A549 (cell line): Measurements from ENCODE around the gene TPRG1L. TPM values are rescaled to one million over a fixed set of nuclear protein-coding genes. Genes with fewer than 3 reads are reported as not detected.

Source experiments
- ATAC-seq, 2 experiments: fragments of 200-7000 bp in 1 of 2; fragments of >200 bp in 1 of 2; cut with Nextera tagmentation in 1 of 2; cut with Tn5 transposase in 1 of 2; 3 replicates each; pipeline versions ENCODE4 v1.8.0 to v1.9.1; 2018 to 2020; ENCODE audit warnings: mild to moderate bottlenecking in 1 of 2, moderate library complexity in 1 of 2
- CTCF ChIA-PET: fragments of 300-600 bp; sonication (Branson Sonifier 250); formaldehyde crosslinking; extraction: SDS; loops from one replicate; lab custom pipeline; 2021; ENCODE audit warnings: antibody characterized with exemption, inconsistent platforms; lab: Yijun Ruan, JAX
- POLR2A ChIA-PET: fragments of 350-600 bp; formaldehyde crosslinking; extraction: SDS; loops from one replicate; lab custom pipeline; 2021; ENCODE audit warnings: antibody characterized with exemption, inconsistent platforms; lab: Yijun Ruan, JAX
- DNase-seq, 2 experiments: peaks; one replicate each; pipeline versions ENCODE4 v3.0.0 to v3.0.0-alpha.2; 2011 to 2016; ENCODE audit warnings: low read depth in 1 of 2, low spot score in 1 of 2
- FAIRE-seq: peaks from 2 replicates; lab custom pipeline; 2011; peaks lifted over from hg19 to GRCh38; lab: Jason Lieb, UNC
- H3K27ac ChIP-seq, 2 experiments: fragments of >200 bp; sonication (Bioruptor Twin); formaldehyde crosslinking; 3 replicates each; pipeline ENCODE4 v1.5.1; 2016 to 2017
- H3K4me1 ChIP-seq: fragments of >200 bp; sonication (Bioruptor Twin); formaldehyde crosslinking; 3 replicates; pipeline ENCODE4 v1.6.1; 2016
- H3K4me2 ChIP-seq: fragments of >200 bp; sonication (Bioruptor Twin); formaldehyde crosslinking; 3 replicates; pipeline ENCODE4 v1.6.1; 2016
- H3K4me3 ChIP-seq: fragments of >200 bp; sonication (Bioruptor Twin); formaldehyde crosslinking; 3 replicates; pipeline ENCODE4 v1.5.1; 2016
- H3K9me3 ChIP-seq: fragments of >200 bp; sonication (Bioruptor Twin); formaldehyde crosslinking; 3 replicates; pipeline ENCODE4 v1.6.1; 2016
- CEBPB ChIP-seq, 2 experiments: fragments of >200 bp in 1 of 2; sonication (Bioruptor Twin) in 1 of 2; formaldehyde crosslinking in 1 of 2; IDR thresholded peaks; 2 replicates each; pipeline ENCODE4 v1.6.1; 2012 to 2016
- CHD2 ChIP-seq: fragments of 150-350 bp; IDR thresholded peaks from 2 replicates; pipeline ENCODE4 v1.6.1; 2014; ENCODE audit warnings: low read length; ENCODE audit not compliant: partially characterized antibody
- EHF ChIP-seq: fragments of 250-450 bp; sonication (Bioruptor Pico); IDR thresholded peaks from 2 replicates; pipeline ENCODE4 v1.5.0; 2020; ENCODE audit warnings: mild to moderate bottlenecking
- EHMT2 ChIP-seq: fragments of 200-600 bp; sonication (generic); IDR thresholded peaks from 2 replicates; pipeline ENCODE4 v1.6.1; 2016; ENCODE audit warnings: antibody characterized with exemption, low read depth, mild to moderate bottlenecking, moderate library complexity
- EP300 ChIP-seq, 2 experiments: fragments of >200 bp; sonication (Bioruptor Twin); formaldehyde crosslinking; IDR thresholded peaks; 2 replicates in 1 of 2; 3 replicates in 1 of 2; pipeline ENCODE4 v1.6.1; 2016 to 2017
- ESRRA ChIP-seq: fragments of 150-350 bp; IDR thresholded peaks from 2 replicates; pipeline ENCODE4 v1.6.1; 2014; ENCODE audit warnings: mild to moderate bottlenecking, low read length, borderline replicate concordance
- FOSB ChIP-seq: fragments of 250-450 bp; sonication (Bioruptor Pico); IDR thresholded peaks from 2 replicates; pipeline ENCODE4 v1.5.0; 2020; ENCODE audit warnings: mild to moderate bottlenecking, moderate library complexity
- FOSL2 ChIP-seq, 2 experiments: fragments of 450-650 bp in 1 of 2; fragments of >200 bp in 1 of 2; sonication (Bioruptor Twin) in 1 of 2; formaldehyde crosslinking; IDR thresholded peaks; 2 replicates each; pipeline versions ENCODE4 v1.5.0 to v1.6.1; 2016 to 2020; ENCODE audit warnings: mild to moderate bottlenecking in 1 of 2, moderate library complexity in 1 of 2
- FOXS1 ChIP-seq: fragments of 250-450 bp; sonication (Bioruptor Pico); IDR thresholded peaks from 2 replicates; pipeline ENCODE4 v1.5.0; 2020; ENCODE audit warnings: mild to moderate bottlenecking, moderate library complexity
- HOXA7 ChIP-seq: fragments of 250-450 bp; sonication (Bioruptor Pico); IDR thresholded peaks from 2 replicates; pipeline ENCODE4 v1.5.0; 2020; ENCODE audit warnings: mild to moderate bottlenecking, moderate library complexity
- HOXB13 ChIP-seq: fragments of 250-450 bp; sonication (Bioruptor Pico); IDR thresholded peaks from 2 replicates; pipeline ENCODE4 v1.5.0; 2020; ENCODE audit warnings: low read depth, mild to moderate bottlenecking, moderate library complexity
- JUN ChIP-seq, 2 experiments: fragments of >200 bp; sonication (Bioruptor Twin); formaldehyde crosslinking; IDR thresholded peaks; 2 replicates in 1 of 2; 3 replicates in 1 of 2; pipeline ENCODE4 v1.6.1; 2016 to 2017
- MAFK ChIP-seq: fragments of 450-650 bp; IDR thresholded peaks from 2 replicates; pipeline ENCODE4 v1.6.1; 2014; ENCODE audit not compliant: partially characterized antibody
- NFE2L2 ChIP-seq: fragments of 150-350 bp; conservative IDR thresholded peaks from 2 replicates; pipeline ENCODE4 v1.6.1; 2014; ENCODE audit warnings: low read length
- NPAS2 ChIP-seq: fragments of 250-450 bp; sonication (Bioruptor Pico); IDR thresholded peaks from 2 replicates; pipeline ENCODE4 v1.8.0; 2022; ENCODE audit warnings: mild to moderate bottlenecking, moderate library complexity, borderline replicate concordance
- POLR2AphosphoS2 ChIP-seq: conservative IDR thresholded peaks from 2 replicates; pipeline ENCODE4 v1.6.1; 2012; ENCODE audit warnings: low read length, improper control_type of control experiment, inconsistent platforms
- RARB ChIP-seq: fragments of 250-450 bp; sonication (Bioruptor Pico); IDR thresholded peaks from 2 replicates; pipeline ENCODE4 v1.8.0; 2021; ENCODE audit warnings: mild to moderate bottlenecking, moderate library complexity
- RCOR1 ChIP-seq: fragments of 150-350 bp; IDR thresholded peaks from 2 replicates; pipeline ENCODE4 v1.6.1; 2014; ENCODE audit warnings: antibody characterized with exemption, low read length, low read depth
- RFX5 ChIP-seq: fragments of 450-650 bp; IDR thresholded peaks from 2 replicates; pipeline ENCODE4 v1.7.1; 2014; ENCODE audit warnings: antibody characterized with exemption, mild to moderate bottlenecking, moderate library complexity
- RNF2 ChIP-seq: fragments of 200-600 bp; sonication (generic); IDR thresholded peaks from 2 replicates; pipeline ENCODE4 v1.6.1; 2016; ENCODE audit warnings: low read depth, mild to moderate bottlenecking, antibody characterized with exemption, moderate library complexity, borderline replicate concordance
- TP53 ChIP-seq: fragments of 250-450 bp; sonication (Bioruptor Pico); IDR thresholded peaks from 2 replicates; pipeline ENCODE4 v1.5.0; 2021; ENCODE audit warnings: mild to moderate bottlenecking, moderate library complexity
- ZNF302 ChIP-seq: fragments of 250-450 bp; sonication (Bioruptor Pico); IDR thresholded peaks from 2 replicates; pipeline ENCODE4 v1.9.0; 2021; ENCODE audit warnings: inconsistent platforms, mild to moderate bottlenecking, moderate library complexity
- WGBS: methylation state at CpG from one replicate; pipeline ENCODE4 v1.1.6; 2017; ENCODE audit errors: missing lambda C conversion rate; 5-methylcytosine and 5-hydroxymethylcytosine counted together
- polyA plus RNA-seq, 4 experiments: library from polyadenylated mRNA; depleted of rRNA in 3 of 4; stranded (reverse); fragments of >200 nt; fragmentation: RNase III in 1 of 4; extraction: RNeasy Plus Mini Kit Qiagen cat#74134 plus additional on column Dnase treatment in 1 of 4; gene quantifications; 2 replicates in 3 of 4; 3 replicates in 1 of 4; pipeline ENCODE4 v1.2.3, GENCODE V29; 2011 to 2017
- TF ChIP-seq, protein P1 (sequence below): IDR thresholded peaks from 2 replicates; pipeline ENCODE4 v1.6.1; 2012
- TF ChIP-seq, protein P2 (sequence below): fragments of 250-450 bp; sonication (Bioruptor Pico); IDR thresholded peaks from 2 replicates; pipeline ENCODE4 v1.5.0; 2020; ENCODE audit warnings: low read depth, mild to moderate bottlenecking, moderate library complexity
- TF ChIP-seq, protein P3 (sequence below): IDR thresholded peaks from 2 replicates; pipeline ENCODE4 v1.6.1; 2012; ENCODE audit warnings: low read depth, borderline replicate concordance
- TF ChIP-seq, protein P4 (sequence below): fragments of >200 bp; sonication (Bioruptor Twin); formaldehyde crosslinking; IDR thresholded peaks from 3 replicates; pipeline ENCODE4 v1.5.1; 2016

TPRG1L gene
- polyA plus RNA-seq, 2 of the 4 experiments (the other 2 are of a cell fraction), result 13.1 to 20.1 TPM

- DNase-seq, result no peak
- no peak for FAIRE-seq
- WGBS, result 80% methylated on average over 13 of the region's 18 CpGs
- Histone ChIP-seq H3K4me2 (no peak overlapping the region), H3K4me1 (peaks cover 18% of the 10 kb centered on the region), H3K9me3 (no peaks in the 10 kb centered on the region), H3K4me3 (no peak overlapping the region), H3K27ac (no peak overlapping the region)
- no peak for ATAC-seq
- ChIA-PET CTCF (interaction anchor here (0.7 to 3.8 kb wide), 6 partner anchors 12 to 165 kb away, joined by 3 to 33 read pairs (median 5); no protein-coding TSS in a partner anchor), POLR2A (no interaction called here)
- TF ChIP-seq, protein P1, sequence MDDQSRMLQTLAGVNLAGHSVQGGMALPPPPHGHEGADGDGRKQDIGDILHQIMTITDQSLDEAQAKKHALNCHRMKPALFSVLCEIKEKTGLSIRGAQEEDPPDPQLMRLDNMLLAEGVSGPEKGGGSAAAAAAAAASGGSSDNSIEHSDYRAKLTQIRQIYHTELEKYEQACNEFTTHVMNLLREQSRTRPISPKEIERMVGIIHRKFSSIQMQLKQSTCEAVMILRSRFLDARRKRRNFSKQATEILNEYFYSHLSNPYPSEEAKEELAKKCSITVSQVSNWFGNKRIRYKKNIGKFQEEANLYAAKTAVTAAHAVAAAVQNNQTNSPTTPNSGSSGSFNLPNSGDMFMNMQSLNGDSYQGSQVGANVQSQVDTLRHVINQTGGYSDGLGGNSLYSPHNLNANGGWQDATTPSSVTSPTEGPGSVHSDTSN, result no peak
- no peak for TF ChIP-seq MAFK
- no peak for TF ChIP-seq RFX5
- TF ChIP-seq, protein P2, sequence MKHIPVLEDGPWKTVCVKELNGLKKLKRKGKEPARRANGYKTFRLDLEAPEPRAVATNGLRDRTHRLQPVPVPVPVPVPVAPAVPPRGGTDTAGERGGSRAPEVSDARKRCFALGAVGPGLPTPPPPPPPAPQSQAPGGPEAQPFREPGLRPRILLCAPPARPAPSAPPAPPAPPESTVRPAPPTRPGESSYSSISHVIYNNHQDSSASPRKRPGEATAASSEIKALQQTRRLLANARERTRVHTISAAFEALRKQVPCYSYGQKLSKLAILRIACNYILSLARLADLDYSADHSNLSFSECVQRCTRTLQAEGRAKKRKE (CRISPR knock-in tag), result no peak
- no peak for TF ChIP-seq EP300 (IDR thresholded peaks at IDR 0.05)
- TF ChIP-seq EHMT2, result no peak
- TF ChIP-seq CEBPB (IDR thresholded peaks at IDR 0.05), result no peak
- no peak for TF ChIP-seq RCOR1
- no peak for TF ChIP-seq NFE2L2
- TF ChIP-seq HOXB13 (CRISPR knock-in tag), result no peak
- TF ChIP-seq RNF2, result no peak
- TF ChIP-seq TP53, result no peak
- no peak for TF ChIP-seq HOXA7
- TF ChIP-seq, protein P3, sequence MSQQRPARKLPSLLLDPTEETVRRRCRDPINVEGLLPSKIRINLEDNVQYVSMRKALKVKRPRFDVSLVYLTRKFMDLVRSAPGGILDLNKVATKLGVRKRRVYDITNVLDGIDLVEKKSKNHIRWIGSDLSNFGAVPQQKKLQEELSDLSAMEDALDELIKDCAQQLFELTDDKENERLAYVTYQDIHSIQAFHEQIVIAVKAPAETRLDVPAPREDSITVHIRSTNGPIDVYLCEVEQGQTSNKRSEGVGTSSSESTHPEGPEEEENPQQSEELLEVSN, result no peak
- TF ChIP-seq CHD2, result no peak
Observed at GRCh38 chr1:3617806-3618345, 6.9 kb upstream of the TPRG1L start.

GRCh38 chr1:3618531-3618880 lies 6.3 kb upstream of the TPRG1L start:
- POLR2A ChIA-PET, result interaction anchor here (0.9 to 1.0 kb wide), 2 partner anchors 53 to 165 kb away, joined by 3 read pairs; no protein-coding TSS in a partner anchor
- FAIRE-seq, result no peak

More at GRCh38 chr1:3618531-3618880, 6.3 kb upstream of the TPRG1L start:
- 90% methylated on average over 5 of the region's 9 CpGs for WGBS
- Histone ChIP-seq H3K4me1 (peaks cover 15% of the 10 kb centered on the region), H3K4me2 (no peak overlapping the region), H3K9me3 (no peaks in the 10 kb centered on the region), H3K27ac (no peak overlapping the region), H3K4me3 (no peak overlapping the region)
- DNase-seq (no peak), ATAC-seq (peak in 1 of 2 experiments; percentile 11; a peak in 2 of 6 replicates)
- TF ChIP-seq NFE2L2 (no peak), CHD2 (no peak), RNF2 (no peak), RARB (CRISPR knock-in tag) (no peak), FOSL2 (IDR thresholded peaks at IDR 0.05) (no peak), FOSL2 (CRISPR knock-in tag; IDR thresholded peaks at IDR 0.05) (no peak), POLR2AphosphoS2 (no peak), NPAS2 (CRISPR knock-in tag) (no peak), ESRRA (no peak), FOSB (CRISPR knock-in tag) (no peak), TP53 (no peak), JUN (IDR thresholded peaks at IDR 0.05) (no peak), FOXS1 (CRISPR knock-in tag) (no peak), ZNF302 (no peak), EHF (no peak)
- TF ChIP-seq, protein P1, result no peak
- TF ChIP-seq, protein P4, sequence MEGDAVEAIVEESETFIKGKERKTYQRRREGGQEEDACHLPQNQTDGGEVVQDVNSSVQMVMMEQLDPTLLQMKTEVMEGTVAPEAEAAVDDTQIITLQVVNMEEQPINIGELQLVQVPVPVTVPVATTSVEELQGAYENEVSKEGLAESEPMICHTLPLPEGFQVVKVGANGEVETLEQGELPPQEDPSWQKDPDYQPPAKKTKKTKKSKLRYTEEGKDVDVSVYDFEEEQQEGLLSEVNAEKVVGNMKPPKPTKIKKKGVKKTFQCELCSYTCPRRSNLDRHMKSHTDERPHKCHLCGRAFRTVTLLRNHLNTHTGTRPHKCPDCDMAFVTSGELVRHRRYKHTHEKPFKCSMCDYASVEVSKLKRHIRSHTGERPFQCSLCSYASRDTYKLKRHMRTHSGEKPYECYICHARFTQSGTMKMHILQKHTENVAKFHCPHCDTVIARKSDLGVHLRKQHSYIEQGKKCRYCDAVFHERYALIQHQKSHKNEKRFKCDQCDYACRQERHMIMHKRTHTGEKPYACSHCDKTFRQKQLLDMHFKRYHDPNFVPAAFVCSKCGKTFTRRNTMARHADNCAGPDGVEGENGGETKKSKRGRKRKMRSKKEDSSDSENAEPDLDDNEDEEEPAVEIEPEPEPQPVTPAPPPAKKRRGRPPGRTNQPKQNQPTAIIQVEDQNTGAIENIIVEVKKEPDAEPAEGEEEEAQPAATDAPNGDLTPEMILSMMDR, result no peak
- CTCF ChIA-PET, result interaction anchor here (0.6 to 7.0 kb wide), 25 partner anchors 11 to 166 kb away, joined by 3 to 102 read pairs (median 5); no protein-coding TSS in a partner anchor
